B cell (primary cell): ENCODE results near the gene PFDN6.

Experiments
- CTCF ChIP-seq: fragments of 200-600 bp; IDR thresholded peaks from one replicate; pipeline ENCODE4 v1.8.0; 2022; ENCODE audit warnings: antibody characterized with exemption, mild to moderate bottlenecking
- EZH2 ChIP-seq: IDR thresholded peaks from 2 replicates; pipeline ENCODE4 v1.6.1; 2012; ENCODE audit warnings: borderline replicate concordance, low read depth, mild to moderate bottlenecking, moderate library complexity, low read length; ENCODE audit not compliant: insufficient read depth, poor library complexity, severe bottlenecking

DNA sequence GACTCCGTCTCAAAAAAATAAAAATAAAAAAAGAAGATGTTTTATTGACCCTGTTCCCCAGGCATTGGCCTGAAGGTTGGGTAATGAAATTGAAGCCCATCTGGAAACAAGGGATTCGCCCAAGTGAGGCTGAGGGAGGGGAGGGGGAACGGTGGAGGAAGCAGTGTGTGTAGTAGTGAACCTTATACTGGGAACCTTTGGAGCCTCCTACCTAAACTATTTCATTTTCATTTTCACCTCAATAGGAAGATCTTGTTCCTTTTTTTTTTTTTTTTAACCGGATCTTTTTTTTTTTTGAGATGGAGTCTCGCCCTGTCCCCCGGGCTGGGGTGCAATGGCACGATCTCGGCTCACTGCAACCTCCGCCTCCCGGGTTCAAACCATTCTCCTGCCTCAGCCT is 41.3 kb downstream of the PFDN6 start:
- no peak for TF ChIP-seq CTCF
- no peak for TF ChIP-seq EZH2
